Measurements from ENCODE around the gene MIEN1. TPM values are rescaled to one million over a fixed set of nuclear protein-coding genes. Genes with fewer than 3 reads are reported as not detected.
A peak's percentile ranks its signal among the peaks of the same experiment; 100 is the strongest.

The MIEN1 gene
- total and polyA plus RNA-seq, 5 experiments from 2014 or later = 28.9 to 81.6 (median 75.6) TPM

GRCh38 chr17:39709998-39710964 lies 20.1 kb downstream of the MIEN1 start:
- DNase-seq = no peak
- no peak for ATAC-seq
- Mint-ChIP-seq H3K27me3 (no peaks in the 10 kb centered on the region), H3K27ac (no peak overlapping the region), H3K4me3 (no peak overlapping the region), H3K36me3 (no peaks in the 10 kb centered on the region), H3K4me1 (peaks cover 14 to 31% (median 20%) of the 10 kb centered on the region in 4 donors), H3K9me3 (no peaks in the 10 kb centered on the region)
- POLR2A ChIA-PET = interaction anchor here (1.4 kb wide), 1 partner anchor 15 kb away, joined by 4 read pairs; no protein-coding TSS in a partner anchor

GRCh38 chr17:39709319-39709997 lies 20.9 kb downstream of the MIEN1 start:
- DNase-seq (no peak), ATAC-seq (no peak)
- Mint-ChIP-seq H3K4me3 (peak overlapping the region in 4 of 10 donors; percentile 23 to 69 (median 34)), H3K36me3 (no peaks in the 10 kb centered on the region), H3K4me1 (peaks cover 15 to 31% (median 22%) of the 10 kb centered on the region in 4 donors), H3K27me3 (no peaks in the 10 kb centered on the region), H3K9me3 (no peaks in the 10 kb centered on the region), H3K27ac (peak overlapping the region in 5 of 10 donors; percentile 22 to 78 (median 69))
- POLR2A ChIA-PET = interaction anchor here (0.8 to 1.6 kb wide), 3 partner anchors 14 to 21 kb away, joined by 3 to 8 read pairs (median 4); partner anchors contain the start of gene MIEN1

GRCh38 chr17:39706921-39707337 lies 23.4 kb downstream of the MIEN1 start:
- ATAC-seq = peak; percentile 77 to 93
- Mint-ChIP-seq H3K27ac (peak overlapping the region in 5 of 10 donors; percentile 47 to 74 (median 69)), H3K4me3 (peak overlapping the region in 9 of 10 donors; percentile 2 to 78 (median 65)), H3K9me3 (no peaks in the 10 kb centered on the region), H3K36me3 (no peaks in the 10 kb centered on the region), H3K4me1 (peaks cover 15 to 35% (median 22%) of the 10 kb centered on the region in 4 donors), H3K27me3 (peaks cover 0 to 4% (median 3%) of the 10 kb centered on the region in 5 donors)
- peak in 3 of 10 donors; percentile 31 to 63 (median 32) for DNase-seq
- POLR2A ChIA-PET = interaction anchor here (0.6 to 1.4 kb wide), 3 partner anchors 19 to 212 kb away, joined by 3 to 4 read pairs (median 3); partner anchors contain the start of genes MIEN1 and PGAP3

- Mint-ChIP-seq H3K4me3 (peak overlapping the region in 1 of 10 donors; percentile 73), H3K27ac (peak overlapping the region in 1 of 10 donors; percentile 74)
Measured at GRCh38 chr17:39706383-39706782, 23.9 kb downstream of the MIEN1 start.

GRCh38 chr17:39705786-39706348 lies 24.5 kb downstream of the MIEN1 start:
- POLR2A ChIA-PET = interaction anchor here (0.6 to 1.4 kb wide), 3 partner anchors 18 to 24 kb away, joined by 3 to 4 read pairs (median 3); partner anchors contain the start of genes MIEN1 and PGAP3
- Mint-ChIP-seq H3K27me3 (peaks cover 9 to 13% (median 13%) of the 10 kb centered on the region in 5 donors), H3K36me3 (peaks cover 0 to 1% (median 0%) of the 10 kb centered on the region in 3 donors), H3K9me3 (no peaks in the 10 kb centered on the region), H3K4me1 (peaks cover 20 to 38% (median 27%) of the 10 kb centered on the region in 4 donors), H3K27ac (no peak overlapping the region), H3K4me3 (no peak overlapping the region)
- ATAC-seq (no peak), DNase-seq (peak in 1 of 10 donors; percentile 47)

More at GRCh38 chr17:39706383-39706782, 23.9 kb downstream of the MIEN1 start:
- peak in 1 of 10 donors; percentile 51 for DNase-seq
- Mint-ChIP-seq H3K27me3 (peaks cover 4 to 8% (median 8%) of the 10 kb centered on the region in 5 donors), H3K4me1 (peaks cover 15 to 37% (median 24%) of the 10 kb centered on the region in 4 donors), H3K36me3 (no peaks in the 10 kb centered on the region), H3K9me3 (no peaks in the 10 kb centered on the region)
- POLR2A ChIA-PET = interaction anchor here (1.3 to 1.4 kb wide), 2 partner anchors 19 to 23 kb away, joined by 3 to 4 read pairs; partner anchors contain the start of genes MIEN1 and PGAP3
- no peak for ATAC-seq

- Mint-ChIP-seq H3K36me3 (peaks cover 0 to 2% (median 0%) of the 10 kb centered on the region in 3 donors), H3K4me3 (no peak overlapping the region), H3K27me3 (peaks cover 9 to 20% (median 14%) of the 10 kb centered on the region in 5 donors), H3K9me3 (no peaks in the 10 kb centered on the region), H3K27ac (no peak overlapping the region), H3K4me1 (peaks cover 21 to 38% (median 31%) of the 10 kb centered on the region in 4 donors)
- DNase-seq = peak in 1 of 10 donors; percentile 46
- POLR2A ChIA-PET = interaction anchor here (0.6 kb wide), 1 partner anchor 17 kb away, joined by 3 read pairs; the partner anchor contains the start of gene PGAP3
- no peak for ATAC-seq
Measured at GRCh38 chr17:39704821-39705551, 25.3 kb downstream of the MIEN1 start.

- peaks cover 18 to 31% (median 21%) of the 10 kb centered on the region in 5 donors for H3K27me3 Mint-ChIP-seq
- DNase-seq (peak in 1 of 10 donors; percentile 48), ATAC-seq (no peak)
- POLR2A ChIA-PET = no interaction called here
- peaks cover 0 to 4% (median 2%) of the 10 kb centered on the region in 3 donors for H3K36me3 Mint-ChIP-seq
- H3K27ac Mint-ChIP-seq = peak overlapping the region in 2 of 10 donors; percentile 1 to 49
- no peaks in the 10 kb centered on the region for H3K9me3 Mint-ChIP-seq
- no peak overlapping the region for H3K4me3 Mint-ChIP-seq
- peaks cover 20 to 36% (median 32%) of the 10 kb centered on the region in 4 donors for H3K4me1 Mint-ChIP-seq
Measured at GRCh38 chr17:39703913-39704312, 26.4 kb downstream of the MIEN1 start.

GRCh38 chr17:39702901-39703893 lies 27.1 kb downstream of the MIEN1 start:
- peaks cover 0 to 4% (median 4%) of the 10 kb centered on the region in 3 donors for H3K36me3 Mint-ChIP-seq
- POLR2A ChIA-PET = interaction anchor here (1.7 kb wide), 1 partner anchor 16 kb away, joined by 6 read pairs; the partner anchor contains the start of gene PGAP3
- peaks cover 20 to 35% (median 23%) of the 10 kb centered on the region in 5 donors for H3K27me3 Mint-ChIP-seq
- peaks cover 20 to 32% (median 30%) of the 10 kb centered on the region in 4 donors for H3K4me1 Mint-ChIP-seq
- H3K27ac Mint-ChIP-seq = peak overlapping the region in 2 of 10 donors; percentile 1 to 49
- H3K4me3 Mint-ChIP-seq = no peak overlapping the region
- H3K9me3 Mint-ChIP-seq = no peaks in the 10 kb centered on the region
- ATAC-seq (no peak), DNase-seq (peak in 1 of 10 donors; percentile 41)

GRCh38 chr17:39701784-39702422 lies 28.4 kb downstream of the MIEN1 start:
- no peak overlapping the region for H3K4me3 Mint-ChIP-seq
- H3K27me3 Mint-ChIP-seq = peaks cover 22 to 35% (median 23%) of the 10 kb centered on the region in 5 donors
- H3K27ac Mint-ChIP-seq = no peak overlapping the region
- no peaks in the 10 kb centered on the region for H3K9me3 Mint-ChIP-seq
- DNase-seq (peak in 1 of 10 donors; percentile 36), ATAC-seq (no peak)
- POLR2A ChIA-PET = interaction anchor here (1.7 kb wide), 1 partner anchor 14 kb away, joined by 6 read pairs; the partner anchor contains the start of gene PGAP3
- peaks cover 0 to 10% (median 6%) of the 10 kb centered on the region in 3 donors for H3K36me3 Mint-ChIP-seq
- peaks cover 15 to 25% (median 20%) of the 10 kb centered on the region in 4 donors for H3K4me1 Mint-ChIP-seq
